WERI-Rb-1 (cell line): Measurements from ENCODE around the gene DRICH1.
"Not testable (repeated sequence)": the region's sequence is repeated elsewhere in the genome, so short reads cannot be mapped to it uniquely, and the experiment has no call there.

Experiments
- DNase-seq: peaks from one replicate; pipeline ENCODE4 v3.0.0-alpha.2; 2020
- H3K27ac ChIP-seq: fragments of 250-450 bp; sonication (Bioruptor Pico); 2 replicates; pipeline ENCODE4 v1.5.1; 2020; ENCODE audit warnings: mild to moderate bottlenecking, moderate library complexity
- H3K27me3 ChIP-seq: fragments of 250-450 bp; sonication (Bioruptor Pico); 2 replicates; pipeline ENCODE4 v1.5.1; 2021; ENCODE audit warnings: mild to moderate bottlenecking, low read depth, moderate library complexity; ENCODE audit not compliant: insufficient read depth, severe bottlenecking
- H3K36me3 ChIP-seq: fragments of 250-450 bp; sonication (Bioruptor Pico); 2 replicates; pipeline ENCODE4 v1.5.1; 2020; ENCODE audit warnings: mild to moderate bottlenecking, moderate library complexity
- H3K4me3 ChIP-seq: 2 replicates; pipeline ENCODE4 v1.5.1; 2011; ENCODE audit warnings: low read depth, mild to moderate bottlenecking, control low read depth, low read length
- H3K9me3 ChIP-seq: fragments of 250-450 bp; sonication (Bioruptor Pico); 2 replicates; pipeline ENCODE4 v1.5.1; 2021; ENCODE audit warnings: mild to moderate bottlenecking, moderate library complexity; ENCODE audit not compliant: severe bottlenecking
- TF ChIP-seq, protein P1 (sequence below): IDR thresholded peaks from 2 replicates; pipeline ENCODE4 v1.5.1; 2011; ENCODE audit warnings: low read depth, mild to moderate bottlenecking, control low read depth, inconsistent platforms, low read length

DRICH1 gene, protein sequence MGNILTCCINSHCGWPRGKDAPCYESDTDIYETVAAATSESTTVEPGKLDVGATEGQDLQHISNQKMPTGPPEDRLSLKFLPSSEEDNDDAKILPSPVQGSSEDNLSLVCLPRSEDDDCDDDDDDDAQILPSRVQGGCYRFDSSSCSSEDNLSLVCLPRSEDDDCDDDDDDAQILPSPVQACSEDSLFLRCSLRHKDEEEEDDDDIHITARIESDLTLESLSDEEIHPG

DNA sequence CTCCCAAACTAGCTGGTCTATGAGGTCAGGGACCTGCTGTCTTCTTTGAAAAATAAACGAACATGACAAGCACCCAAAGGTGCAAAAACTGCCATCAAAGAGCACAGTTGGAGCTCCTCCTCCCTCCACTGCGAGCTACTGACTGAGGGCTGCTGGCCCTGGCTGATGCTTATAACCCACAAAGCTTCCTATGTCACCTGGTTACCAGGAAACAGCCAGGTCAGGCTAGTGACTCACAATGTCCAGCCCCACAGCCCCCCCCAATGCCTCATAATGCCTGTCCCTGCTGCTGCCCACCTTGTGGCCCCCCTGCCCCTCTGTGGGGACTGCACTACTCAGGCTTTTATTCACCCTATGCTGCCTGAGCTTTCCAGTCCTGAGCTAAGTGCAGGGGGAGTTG, at the start of gene DRICH1:
Gene DRICH1, minus strand, starts transcription at position 144 of the 400 bp plus-strand sequence. CDS start 298 bp downstream, outside the sequence.
- no peaks in the 10 kb centered on the region for H3K36me3 ChIP-seq
- H3K27ac ChIP-seq: no peak within 1 kb of the TSS
- H3K4me3 ChIP-seq: no peak within 1 kb of the TSS
- H3K27me3 ChIP-seq: no peaks in the 10 kb centered on the region
- TF ChIP-seq, protein P1, sequence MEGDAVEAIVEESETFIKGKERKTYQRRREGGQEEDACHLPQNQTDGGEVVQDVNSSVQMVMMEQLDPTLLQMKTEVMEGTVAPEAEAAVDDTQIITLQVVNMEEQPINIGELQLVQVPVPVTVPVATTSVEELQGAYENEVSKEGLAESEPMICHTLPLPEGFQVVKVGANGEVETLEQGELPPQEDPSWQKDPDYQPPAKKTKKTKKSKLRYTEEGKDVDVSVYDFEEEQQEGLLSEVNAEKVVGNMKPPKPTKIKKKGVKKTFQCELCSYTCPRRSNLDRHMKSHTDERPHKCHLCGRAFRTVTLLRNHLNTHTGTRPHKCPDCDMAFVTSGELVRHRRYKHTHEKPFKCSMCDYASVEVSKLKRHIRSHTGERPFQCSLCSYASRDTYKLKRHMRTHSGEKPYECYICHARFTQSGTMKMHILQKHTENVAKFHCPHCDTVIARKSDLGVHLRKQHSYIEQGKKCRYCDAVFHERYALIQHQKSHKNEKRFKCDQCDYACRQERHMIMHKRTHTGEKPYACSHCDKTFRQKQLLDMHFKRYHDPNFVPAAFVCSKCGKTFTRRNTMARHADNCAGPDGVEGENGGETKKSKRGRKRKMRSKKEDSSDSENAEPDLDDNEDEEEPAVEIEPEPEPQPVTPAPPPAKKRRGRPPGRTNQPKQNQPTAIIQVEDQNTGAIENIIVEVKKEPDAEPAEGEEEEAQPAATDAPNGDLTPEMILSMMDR: no peak
- DNase-seq: no peak
- no peaks in the 10 kb centered on the region for H3K9me3 ChIP-seq

DNA sequence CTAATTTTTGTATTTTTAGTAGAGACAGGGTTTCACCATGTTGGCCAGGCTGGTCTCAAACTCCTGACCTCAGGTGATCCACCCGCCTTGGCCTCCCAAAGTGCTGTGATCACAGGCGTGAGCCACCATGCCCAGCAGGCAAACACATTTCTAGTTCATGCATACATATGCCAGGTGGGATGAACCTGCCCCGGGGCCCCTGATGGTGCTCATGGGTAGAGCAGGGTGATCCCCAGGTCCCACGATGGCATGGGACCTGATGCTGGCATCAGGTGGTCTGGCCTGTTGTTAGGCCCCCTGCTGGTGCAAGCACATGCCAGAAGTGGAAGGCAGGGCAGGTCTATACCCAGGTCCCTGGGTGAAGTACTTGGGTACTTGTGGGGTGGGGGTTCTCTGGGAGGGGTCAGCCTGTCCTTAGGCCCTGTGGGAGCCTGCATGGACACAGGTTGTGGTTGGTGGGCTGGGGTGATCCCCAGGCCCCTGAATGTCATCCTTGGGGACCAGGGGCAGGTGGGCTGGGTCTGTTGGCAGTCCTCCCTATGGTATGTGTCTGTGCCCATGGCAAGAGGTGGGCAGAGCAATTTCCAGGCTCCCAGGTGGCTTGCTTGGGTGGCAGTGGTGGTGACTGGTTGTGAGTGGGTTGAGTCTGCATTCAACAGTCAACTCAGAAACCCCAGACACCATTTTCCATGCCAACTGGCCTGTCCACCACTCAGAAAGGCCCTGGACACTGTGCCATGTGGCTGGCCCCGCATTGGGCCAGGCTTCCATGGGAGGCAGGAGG, 49.1 kb upstream of the DRICH1 start:
- Histone ChIP-seq H3K9me3 (no peaks in the 10 kb centered on the region), H3K4me3 (no peak overlapping the region), H3K27me3 (no peaks in the 10 kb centered on the region), H3K36me3 (peaks cover 9% of the 10 kb centered on the region), H3K27ac (no peak overlapping the region)
- TF ChIP-seq, protein P1: no peak
- no peak for DNase-seq

DNA sequence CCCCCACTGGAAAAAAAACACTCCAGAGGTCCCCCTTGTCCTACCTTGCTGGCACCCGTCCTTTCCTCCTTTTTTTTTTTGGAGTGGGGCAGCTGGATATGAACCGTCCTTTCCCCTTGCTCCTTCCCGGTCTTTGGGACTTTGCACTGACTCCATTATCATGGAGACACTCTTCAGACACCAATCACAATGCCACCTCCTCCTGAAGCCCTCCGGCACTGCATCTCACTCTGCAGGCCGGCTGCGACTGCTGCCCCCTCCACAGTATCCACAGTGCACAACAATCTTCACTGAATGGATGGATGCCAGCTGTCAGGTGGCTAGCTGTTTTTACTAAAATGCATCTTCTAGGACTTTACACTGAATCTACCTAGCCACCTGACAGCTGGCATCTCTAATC, 46.0 kb upstream of the DRICH1 start:
- Histone ChIP-seq H3K27me3 (no peaks in the 10 kb centered on the region), H3K9me3 (no peaks in the 10 kb centered on the region), H3K27ac (peak overlapping the region; percentile 68), H3K4me3 (no peak overlapping the region), H3K36me3 (peaks cover 7% of the 10 kb centered on the region)
- no peak for DNase-seq
- TF ChIP-seq, protein P1: no peak

DNA sequence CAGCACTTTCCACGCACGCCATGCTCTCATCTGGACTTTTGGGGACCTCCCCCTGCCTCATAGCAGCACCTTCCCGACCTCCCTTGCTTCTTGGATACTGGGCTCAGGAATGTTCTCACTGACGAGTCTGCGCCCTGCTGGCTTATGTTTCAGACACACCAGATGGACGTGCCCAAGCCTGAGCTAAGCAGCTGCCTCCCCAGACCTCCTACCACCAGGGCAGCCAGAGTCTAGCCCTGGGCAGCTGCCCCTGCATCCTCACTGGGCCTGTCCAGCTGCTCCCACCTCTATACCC, 45.5 kb upstream of the DRICH1 start:
- H3K9me3 ChIP-seq: no peaks in the 10 kb centered on the region
- peak; percentile 82 for DNase-seq
- no peaks in the 10 kb centered on the region for H3K27me3 ChIP-seq
- H3K4me3 ChIP-seq: no peak overlapping the region
- TF ChIP-seq, protein P1: no peak
- peak overlapping the region; percentile 68 for H3K27ac ChIP-seq
- H3K36me3 ChIP-seq: peaks cover 2% of the 10 kb centered on the region

DNA sequence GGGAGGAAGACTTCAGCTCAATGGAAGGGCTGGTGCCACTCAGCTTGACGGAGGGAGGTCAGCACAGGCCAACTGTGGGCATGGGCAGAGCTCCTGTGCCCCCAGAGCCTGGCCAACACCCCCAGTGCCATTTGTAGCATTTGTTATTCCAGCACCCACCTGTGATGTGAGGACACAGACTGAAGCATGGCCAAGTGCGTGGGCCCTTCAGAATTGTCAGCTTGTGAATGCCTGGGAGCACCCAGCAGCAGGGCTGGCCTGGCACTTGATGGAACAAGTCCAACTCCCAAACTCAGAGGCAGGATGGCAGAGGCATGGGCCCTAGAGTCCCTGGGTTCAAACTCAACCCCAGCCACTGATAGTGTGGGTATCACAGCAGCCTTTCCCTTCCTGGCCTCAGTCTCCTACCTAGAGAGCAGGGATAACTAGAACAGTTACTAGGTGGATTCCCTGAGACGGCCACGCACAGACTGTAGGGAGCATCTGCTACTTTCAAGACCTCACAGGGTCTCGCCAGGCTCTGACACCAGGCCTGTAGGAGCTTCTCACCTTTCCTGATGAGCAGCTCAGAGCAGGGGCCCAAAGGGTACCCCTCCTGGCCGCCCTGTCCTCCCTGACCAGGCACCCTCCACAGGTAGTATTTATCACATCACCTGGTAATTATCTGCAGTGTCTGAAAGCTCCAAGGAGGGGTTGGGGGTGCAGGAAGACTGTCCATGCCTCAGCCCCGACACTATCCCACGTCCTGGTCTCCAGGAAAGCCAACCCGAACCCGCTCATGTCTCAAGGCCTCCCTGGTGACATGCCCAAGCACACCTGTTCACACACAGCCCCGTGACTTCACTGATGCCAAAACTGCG, 45.0 kb upstream of the DRICH1 start:
- H3K9me3 ChIP-seq, H3K36me3 ChIP-seq, H3K4me3 ChIP-seq, DNase-seq, H3K27me3 ChIP-seq: not testable (repeated sequence)
- H3K27ac ChIP-seq: peak overlapping the region; percentile 68; the same call in 1 of the 2 replicates
